Heart left ventricle (tissue), 13 donors: ENCODE data around the gene LHFPL2.

Experiments used
- POLR2A ChIP-seq, 2 donors: fragments of 450-650 bp; IDR thresholded peaks; one replicate each; pipeline ENCODE4 v1.6.1; 2017; ENCODE audit warnings: antibody characterized with exemption in 2 of 2, mild to moderate bottlenecking in 2 of 2, moderate library complexity in 2 of 2
- TF ChIP-seq, protein P1 (sequence below), 12 donors: fragments of 200-600 bp; sonication (generic) in 4 of 12; IDR thresholded peaks; one replicate each; pipeline versions ENCODE4 v1.5.0 to v1.8.0; 2018 to 2022; ENCODE audit warnings: antibody characterized with exemption in 12 of 12, mild to moderate bottlenecking in 5 of 12
- donor health status: ischemic (EF 13 %, LVEDD 7.1; RV severe dilation, severe dysfunction).
- donor health status: DM: no; HTN: yes; CAD: no.
- donor health status: DM: no; HTN: no; CAD: no.
- donor health status: ischemic (EF 25% LVEDD 6.9; RV normal size, moderate dysfunction).
- donor health status: ischemic (EF 25% LVEDD 5.7; RV mildly dilated, moderate dysfunction).
- donor health status: ischemic (EF 35%, LVEDD 5.7; RV mildly dilated, moderate dysfunction).
- donor health status: nonischemic (EF 11% LVEDD 7.7; RV severe dilation, severe dysfunction).
- donor health status: DM: yes; HTN: yes; CAD: no.
- donor health status: PGD.
- donor health status: ischemic (EF 29% LVEDD 5.4; RV normal size, mild dysfunction).
- donor health status: nonischemic (EF 23%, LVEDD 6.1; RV moderate dilation, normal function).

DNA sequence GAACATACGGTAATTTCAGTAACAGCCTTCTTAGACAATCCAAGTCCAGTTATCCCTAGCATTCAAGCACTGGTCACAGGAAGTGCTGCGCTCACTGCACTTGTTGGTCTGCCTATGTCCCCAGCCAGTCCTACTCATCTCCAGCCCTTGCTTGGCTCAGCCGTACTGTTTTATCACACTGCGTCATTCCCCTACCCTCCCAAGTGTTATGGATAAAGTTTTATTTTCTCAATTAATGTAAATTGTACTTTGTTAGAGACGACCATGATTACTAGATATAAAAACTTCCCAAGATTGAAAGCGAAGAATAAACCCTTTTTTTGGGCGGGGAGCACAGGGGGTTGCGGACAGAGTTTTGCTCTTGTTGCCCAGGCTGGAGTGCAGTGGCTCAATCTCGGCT, 49.6 kb downstream of the LHFPL2 start:
- TF ChIP-seq, protein P1, sequence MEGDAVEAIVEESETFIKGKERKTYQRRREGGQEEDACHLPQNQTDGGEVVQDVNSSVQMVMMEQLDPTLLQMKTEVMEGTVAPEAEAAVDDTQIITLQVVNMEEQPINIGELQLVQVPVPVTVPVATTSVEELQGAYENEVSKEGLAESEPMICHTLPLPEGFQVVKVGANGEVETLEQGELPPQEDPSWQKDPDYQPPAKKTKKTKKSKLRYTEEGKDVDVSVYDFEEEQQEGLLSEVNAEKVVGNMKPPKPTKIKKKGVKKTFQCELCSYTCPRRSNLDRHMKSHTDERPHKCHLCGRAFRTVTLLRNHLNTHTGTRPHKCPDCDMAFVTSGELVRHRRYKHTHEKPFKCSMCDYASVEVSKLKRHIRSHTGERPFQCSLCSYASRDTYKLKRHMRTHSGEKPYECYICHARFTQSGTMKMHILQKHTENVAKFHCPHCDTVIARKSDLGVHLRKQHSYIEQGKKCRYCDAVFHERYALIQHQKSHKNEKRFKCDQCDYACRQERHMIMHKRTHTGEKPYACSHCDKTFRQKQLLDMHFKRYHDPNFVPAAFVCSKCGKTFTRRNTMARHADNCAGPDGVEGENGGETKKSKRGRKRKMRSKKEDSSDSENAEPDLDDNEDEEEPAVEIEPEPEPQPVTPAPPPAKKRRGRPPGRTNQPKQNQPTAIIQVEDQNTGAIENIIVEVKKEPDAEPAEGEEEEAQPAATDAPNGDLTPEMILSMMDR (IDR thresholded peaks at IDR 0.05), result no peak
- TF ChIP-seq POLR2A (IDR thresholded peaks at IDR 0.05), result no peak
